ENCODE results near the gene FAM9C.

FAM9C gene

GRCh38 chrX:12986886-12987285 is 57.5 kb downstream of the FAM9C start:
- Histone ChIP-seq H3K4me2 (ENCODE audit: low read depth, low read length, poor library complexity, severe bottlenecking) (no peak overlapping the region), H3K27me3 (ENCODE audit: low read length) (no peaks in the 10 kb centered on the region), H3K9ac (ENCODE audit: low read length) (no peak overlapping the region), H3K4me3 (ENCODE audit: insufficient read depth, low read length, poor library complexity, severe bottlenecking) (no peak overlapping the region), H4K20me1 (ENCODE audit: low read depth, low read length) (no peaks in the 10 kb centered on the region), H3K27ac (ENCODE audit: low read depth, low read length) (no peak overlapping the region), H3K36me3 (ENCODE audit: low read length) (no peaks in the 10 kb centered on the region), H2AFZ (ENCODE audit: low read depth, low read length, severe bottlenecking) (no peak overlapping the region), H3F3A (ENCODE audit: insufficient read depth) (no peaks in the 10 kb centered on the region), H3K9me2 (replicated peaks; ENCODE audit: insufficient read depth, low read length) (no peaks in the 10 kb centered on the region), H3K9me3 (ENCODE audit: insufficient read depth, low read length) (no peaks in the 10 kb centered on the region), H3K79me2 (ENCODE audit: insufficient read depth, low read length) (no peaks in the 10 kb centered on the region)
- no peak for TF ChIP-seq CTCF (IDR thresholded peaks at IDR 0.05; ENCODE audit: insufficient read depth, low read length, poor library complexity, severe bottlenecking)
- TF ChIP-seq EZH2phosphoT487 (conservative IDR thresholded peaks at IDR 0.05; ENCODE audit: low read length) = no peak

- H3K79me2 ChIP-seq (ENCODE audit: insufficient read depth, low read length) = no peaks in the 10 kb centered on the region
- no peak overlapping the region for H3K4me3 ChIP-seq (ENCODE audit: insufficient read depth, low read length, poor library complexity, severe bottlenecking)
- H4K20me1 ChIP-seq (ENCODE audit: low read depth, low read length) = no peaks in the 10 kb centered on the region
- H3F3A ChIP-seq (ENCODE audit: insufficient read depth) = no peaks in the 10 kb centered on the region
- H3K4me2 ChIP-seq (ENCODE audit: low read depth, low read length, poor library complexity, severe bottlenecking) = no peak overlapping the region
- TF ChIP-seq EZH2phosphoT487 (conservative IDR thresholded peaks at IDR 0.05; ENCODE audit: low read length) (no peak), CTCF (IDR thresholded peaks at IDR 0.05; ENCODE audit: insufficient read depth, low read length, poor library complexity, severe bottlenecking) (no peak)
- no peak overlapping the region for H3K27ac ChIP-seq (ENCODE audit: low read depth, low read length)
- H3K36me3 ChIP-seq (ENCODE audit: low read length) = no peaks in the 10 kb centered on the region
- H2AFZ ChIP-seq (ENCODE audit: low read depth, low read length, severe bottlenecking) = no peak overlapping the region
- H3K27me3 ChIP-seq (ENCODE audit: low read length) = no peaks in the 10 kb centered on the region
- H3K9ac ChIP-seq (ENCODE audit: low read length) = no peak overlapping the region
- no peaks in the 10 kb centered on the region for H3K9me2 ChIP-seq (replicated peaks; ENCODE audit: insufficient read depth, low read length)
- no peaks in the 10 kb centered on the region for H3K9me3 ChIP-seq (ENCODE audit: insufficient read depth, low read length)
Observed at GRCh38 chrX:12986164-12986779, 58.1 kb downstream of the FAM9C start.
